Fibroblast of skin of right quadriceps (primary cell): ENCODE measurements around the gene PRKCE.
A peak's percentile ranks its signal among the peaks of the same experiment; 100 is the strongest.

Experiments
- DNase-seq: peaks from one replicate; pipeline ENCODE4 v3.0.0-alpha.2; 2013

PRKCE gene

DNA sequence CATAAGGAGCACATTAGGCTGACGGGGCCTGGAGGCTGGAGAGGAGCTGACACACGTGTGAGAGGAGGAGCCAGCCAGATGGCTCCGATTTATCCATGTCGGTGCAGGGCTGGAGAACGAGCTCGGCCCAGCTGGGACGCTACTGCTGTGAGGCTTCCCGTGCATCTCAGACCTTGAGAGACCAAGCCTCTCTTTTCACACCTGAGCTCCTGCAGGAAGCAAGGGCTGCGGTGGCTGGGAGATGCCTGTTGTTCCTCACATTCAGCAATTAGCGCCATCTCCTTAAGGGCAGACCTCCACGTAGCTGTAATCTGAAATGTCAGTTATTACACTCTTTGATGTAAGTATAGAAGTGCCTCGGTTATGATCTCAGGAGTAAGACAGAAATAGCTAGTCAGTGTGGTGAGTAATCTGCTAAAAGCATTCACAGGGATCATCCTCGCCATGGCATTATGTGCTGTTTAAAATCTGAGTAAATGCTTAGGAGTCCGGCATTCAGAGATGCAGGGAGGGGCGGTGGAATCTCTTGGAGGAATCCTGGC is 107.9 kb downstream of the PRKCE start:
- DNase-seq: peak; percentile 85

DNA sequence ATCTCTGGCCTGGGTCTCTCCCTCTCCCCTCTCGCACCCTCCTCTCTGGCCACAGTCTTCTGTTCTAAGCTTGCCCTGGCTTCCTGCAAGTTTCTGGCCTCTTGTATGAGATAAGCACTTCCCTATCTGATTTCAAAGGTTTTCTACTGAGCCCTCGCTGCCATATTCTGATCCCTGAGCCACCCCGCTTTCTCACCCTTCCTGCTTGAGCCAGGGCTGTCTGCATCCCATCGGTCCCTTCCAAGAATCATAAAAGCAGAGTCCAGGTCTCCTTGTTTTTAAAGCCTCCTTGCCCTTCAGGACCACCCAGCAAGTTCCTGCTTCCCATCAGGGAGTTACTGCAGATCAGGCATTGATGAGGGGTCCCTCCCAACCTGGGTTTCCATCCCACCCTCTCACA is 110.2 kb downstream of the PRKCE start:
- DNase-seq: no peak

DNA sequence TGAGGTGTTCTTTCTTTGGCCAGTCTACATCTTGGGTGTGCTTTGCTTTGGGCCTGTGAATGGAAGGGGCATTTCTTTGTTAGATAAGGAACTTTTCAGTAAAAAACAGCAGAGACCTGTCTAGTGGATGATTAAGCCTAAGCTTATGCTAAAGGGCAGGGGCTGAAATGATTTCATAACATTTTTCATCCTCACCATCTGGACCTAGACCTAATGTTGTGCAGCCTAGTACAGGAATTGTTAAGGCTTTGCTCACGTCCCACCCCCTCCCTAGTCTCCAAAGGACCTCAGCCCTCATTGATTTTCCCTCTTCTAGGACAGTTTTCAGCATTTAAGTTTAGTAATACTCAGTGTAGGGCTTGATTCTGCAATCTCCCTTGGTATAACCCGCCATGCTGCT is 111.8 kb downstream of the PRKCE start:
- no peak for DNase-seq

DNA sequence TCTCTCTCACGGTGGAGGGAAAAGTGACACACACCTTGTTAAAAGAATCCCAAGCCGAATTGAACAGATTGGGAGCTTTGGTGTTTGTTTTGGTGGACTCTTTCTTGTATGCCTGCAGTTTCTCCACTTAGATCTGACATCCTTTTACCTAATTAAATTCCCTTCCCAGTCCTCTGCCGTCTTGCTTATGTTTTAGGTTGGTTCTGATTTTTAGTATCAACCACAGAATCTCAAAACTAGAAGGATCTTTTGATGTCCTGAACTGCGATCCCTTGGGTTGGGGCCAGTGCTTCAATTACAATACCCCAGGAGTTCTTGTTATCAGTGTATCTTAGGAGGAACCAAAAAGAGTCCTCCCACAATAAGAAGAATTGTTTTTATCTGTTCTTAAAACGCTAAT is 112.3 kb downstream of the PRKCE start:
- no peak for DNase-seq

GRCh38 chr2:45765007-45765727 is 113.7 kb downstream of the PRKCE start:
- DNase-seq: peak; percentile 39

GRCh38 chr2:45765728-45766254 is 114.3 kb downstream of the PRKCE start:
- DNase-seq: no peak

DNA sequence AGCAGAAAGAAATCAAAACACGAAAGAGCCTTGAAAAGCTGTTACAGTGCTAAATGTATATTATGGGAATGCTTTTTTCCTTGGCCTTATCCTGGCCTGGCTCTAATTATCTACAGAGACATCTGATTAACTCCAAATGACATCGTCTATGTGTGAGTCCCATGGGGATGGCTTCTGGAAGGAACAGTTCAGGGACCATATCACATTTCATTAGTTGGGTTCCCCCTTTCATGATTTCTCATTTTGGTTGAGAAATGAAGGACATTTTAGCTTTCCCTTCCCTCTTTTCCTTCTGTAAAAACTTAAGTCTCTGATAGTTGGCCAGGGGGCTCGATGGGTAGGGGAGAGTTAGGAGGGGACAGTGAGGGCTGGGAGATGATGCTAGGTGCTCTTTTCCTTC is 116.7 kb downstream of the PRKCE start:
- no peak for DNase-seq

GRCh38 chr2:45769056-45769455 is 117.6 kb downstream of the PRKCE start:
- no peak for DNase-seq

- no peak for DNase-seq
Observed at GRCh38 chr2:45769854-45770576, 118.5 kb downstream of the PRKCE start.

- peak; percentile 38 for DNase-seq
Observed at GRCh38 chr2:45770811-45771210, 119.3 kb downstream of the PRKCE start.

DNA sequence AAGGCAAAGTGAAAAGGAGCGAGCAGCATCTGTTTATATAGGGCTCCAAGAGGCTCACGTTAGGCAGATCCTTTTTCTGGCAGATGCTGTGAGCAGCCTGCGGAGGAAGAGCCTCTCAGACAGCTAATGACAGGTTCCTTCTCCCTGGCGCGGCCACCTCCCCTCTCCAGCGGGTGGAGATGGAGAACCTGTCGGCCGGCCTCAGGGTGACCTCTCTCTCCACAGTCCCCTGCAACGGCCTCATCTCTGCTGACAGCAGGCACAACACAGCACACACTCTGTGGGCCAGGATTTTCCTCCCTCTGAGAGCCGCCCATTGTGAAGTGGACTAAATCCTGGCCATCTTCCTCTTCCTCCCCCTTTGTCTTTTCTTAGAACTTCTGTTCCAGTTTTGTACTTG is 119.8 kb downstream of the PRKCE start:
- DNase-seq: no peak

- DNase-seq: no peak
Observed at GRCh38 chr2:45772038-45772437, 120.6 kb downstream of the PRKCE start.

GRCh38 chr2:45773909-45774308 is 122.4 kb downstream of the PRKCE start:
- no peak for DNase-seq

DNA sequence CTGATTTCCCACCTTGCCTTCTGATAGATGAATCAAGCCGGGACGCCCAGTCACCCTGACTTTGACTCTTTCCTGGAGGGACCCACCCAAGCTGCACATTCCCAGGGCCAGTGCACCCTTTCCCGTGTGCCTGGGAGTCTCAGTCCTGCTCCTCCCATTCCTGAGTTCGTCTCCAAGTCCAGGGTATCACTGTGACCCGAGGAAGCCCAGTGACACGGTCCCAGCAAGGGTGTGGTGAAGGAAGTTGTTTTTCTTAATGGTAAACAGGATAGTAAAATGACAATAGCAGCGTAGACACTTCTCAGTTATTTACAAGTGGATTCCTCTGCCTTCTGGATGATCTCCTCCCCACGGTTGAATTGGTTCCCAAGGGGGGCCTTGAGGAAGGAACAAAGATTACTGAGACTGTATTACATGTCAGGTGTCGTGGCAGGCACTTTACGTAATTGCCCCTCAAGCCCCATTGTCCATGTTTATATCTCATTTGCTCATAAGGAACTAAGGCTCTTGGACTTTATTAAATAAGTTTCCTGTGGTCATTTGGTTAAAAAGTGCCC is 123.3 kb downstream of the PRKCE start:
- DNase-seq: no peak

- DNase-seq: peak; percentile 73
Observed at GRCh38 chr2:45776160-45776955, 124.9 kb downstream of the PRKCE start.

DNA sequence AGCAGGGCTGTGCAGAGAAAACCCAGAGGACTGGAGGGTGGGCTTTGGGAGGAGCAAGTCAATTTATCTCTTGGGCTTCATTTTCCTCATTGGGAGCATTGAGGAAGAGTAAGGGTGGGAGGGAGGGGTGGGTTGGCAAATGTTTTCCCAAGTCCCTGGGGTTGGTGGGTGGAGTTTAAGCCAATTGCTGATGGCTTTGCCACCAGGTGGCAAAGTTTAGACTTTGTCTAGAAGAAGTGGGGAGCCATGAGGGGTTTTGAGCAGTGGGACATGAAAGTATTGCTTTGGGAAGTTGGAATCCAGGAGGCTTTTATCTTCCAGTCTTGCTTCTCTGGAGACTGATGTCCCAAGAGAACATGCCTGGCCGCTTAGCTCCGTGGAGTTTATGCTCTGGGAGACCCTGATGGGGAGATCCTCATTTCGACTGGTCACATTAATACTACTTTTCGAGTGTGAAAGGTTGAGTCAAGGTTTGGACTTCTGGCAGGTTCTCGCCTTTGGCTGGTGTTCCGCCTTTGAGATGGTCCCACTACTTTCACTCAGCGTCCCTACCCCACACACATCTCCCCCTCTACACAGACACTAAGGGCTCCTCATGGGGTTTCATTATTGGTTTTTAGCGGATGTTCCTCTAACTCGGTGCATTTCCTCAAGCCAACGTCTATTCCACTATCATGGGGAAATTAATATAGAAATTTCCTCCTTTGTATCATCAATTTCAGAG is 126.7 kb downstream of the PRKCE start:
- DNase-seq: no peak

GRCh38 chr2:45778720-45779171 is 127.3 kb downstream of the PRKCE start:
- DNase-seq: peak; percentile 64

DNA sequence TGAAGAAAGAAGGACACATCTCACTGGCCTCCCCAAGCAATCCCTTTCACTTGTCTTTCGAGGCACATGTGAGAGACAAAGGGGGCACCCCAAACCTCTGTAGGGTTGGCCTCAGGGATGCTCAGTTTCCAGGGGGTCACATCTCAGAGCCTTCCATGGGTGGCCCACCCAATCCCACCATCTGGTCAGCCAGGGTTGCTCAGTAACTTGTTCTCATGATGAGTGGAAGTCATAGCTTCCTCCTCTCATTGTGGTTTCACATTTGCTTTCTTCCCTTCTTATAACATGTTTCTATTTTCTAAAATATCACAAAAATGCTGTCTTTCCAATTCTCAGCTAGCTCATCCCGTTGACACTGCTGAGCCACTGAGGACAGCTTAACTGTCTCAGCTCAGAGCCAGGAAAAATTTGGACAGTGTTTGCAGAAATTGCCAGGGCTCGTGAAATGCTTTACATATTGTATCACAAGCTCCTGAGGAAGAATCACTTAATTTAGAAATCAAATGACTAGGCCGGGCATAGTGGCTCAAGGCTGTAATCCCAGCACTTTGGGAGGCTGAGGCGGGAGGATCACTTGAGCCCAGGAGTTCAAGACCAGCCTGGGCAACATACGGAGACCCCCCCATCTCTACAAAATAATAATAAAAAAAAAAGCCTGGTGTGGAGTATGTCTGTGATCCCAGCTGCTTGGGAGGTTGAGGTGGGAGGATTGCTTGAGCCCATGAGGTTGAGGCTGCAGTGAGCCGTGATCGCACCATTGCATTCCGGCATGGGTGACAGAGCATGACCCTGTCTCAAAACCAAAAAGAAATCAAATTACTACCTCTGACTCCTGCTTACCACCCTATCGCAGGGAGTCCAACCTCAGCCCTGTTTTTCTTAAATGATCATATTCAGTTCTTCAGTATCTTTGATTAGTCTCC is 129.3 kb downstream of the PRKCE start:
- DNase-seq: no peak

GRCh38 chr2:45781464-45781811 is 130.0 kb downstream of the PRKCE start:
- DNase-seq: no peak

DNA sequence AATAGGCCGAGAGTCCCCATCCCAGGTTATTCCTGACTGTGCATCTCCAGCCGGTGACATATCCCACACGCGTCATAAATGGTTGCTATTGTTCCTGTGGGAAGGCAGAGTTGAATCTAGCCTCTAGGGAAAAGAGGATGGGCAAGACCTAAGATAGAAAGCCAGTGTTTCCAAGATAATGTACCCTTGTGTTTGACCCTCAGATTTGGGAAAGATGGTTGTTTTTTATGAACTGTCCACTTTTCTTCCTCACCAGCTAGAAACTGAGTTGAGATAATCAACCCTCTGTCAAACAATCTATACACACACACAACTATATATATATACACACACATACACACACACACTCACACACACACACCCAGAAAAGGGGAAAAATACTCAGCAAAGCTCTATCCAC is 131.0 kb downstream of the PRKCE start:
- DNase-seq: no peak

GRCh38 chr2:45782986-45783385 is 131.5 kb downstream of the PRKCE start:
- no peak for DNase-seq
